Measurements from ENCODE around the gene WDR72.

WDR72 gene

DNA sequence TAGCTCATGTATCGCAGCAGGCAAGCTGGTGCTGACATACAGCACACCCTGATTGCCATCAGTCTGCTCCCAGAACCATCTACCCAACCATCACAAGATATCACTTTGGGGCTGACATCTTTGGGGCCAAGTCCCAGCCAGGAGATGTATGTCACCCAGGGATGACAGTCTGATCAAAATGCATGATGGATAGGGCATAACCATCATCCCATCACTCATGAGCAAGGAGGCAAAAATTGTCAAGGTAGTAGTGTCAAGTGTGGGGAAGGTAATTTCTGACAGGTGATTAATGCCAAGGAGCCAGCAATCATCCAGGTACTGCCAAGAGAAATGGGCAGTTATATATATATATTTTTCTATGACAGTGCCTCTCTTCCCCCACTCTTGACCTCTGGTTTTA is 277.4 kb downstream of the WDR72 start:
- Histone ChIP-seq H3K27me3 (ENCODE audit: insufficient read depth, low read length, poor library complexity, severe bottlenecking) (no peaks in the 10 kb centered on the region), H3K79me2 (ENCODE audit: insufficient read depth, low read length) (no peaks in the 10 kb centered on the region), H3K4me3 (ENCODE audit: low read length, poor library complexity, severe bottlenecking) (no peak overlapping the region), H3K9ac (ENCODE audit: low read depth, low read length, poor library complexity, severe bottlenecking) (no peak overlapping the region), H2AFZ (ENCODE audit: low read length) (no peak overlapping the region), H3K4me1 (ENCODE audit: insufficient read depth, low read length, poor library complexity, severe bottlenecking) (no peaks in the 10 kb centered on the region), H3K36me3 (ENCODE audit: insufficient read depth, low read length) (no peaks in the 10 kb centered on the region), H3K4me2 (ENCODE audit: low read depth, low read length, poor library complexity, severe bottlenecking) (no peak overlapping the region), H4K20me1 (ENCODE audit: insufficient read depth, low read length, poor library complexity, severe bottlenecking) (no peaks in the 10 kb centered on the region), H3K9me3 (ENCODE audit: insufficient read depth, low read depth, low read length) (no peaks in the 10 kb centered on the region), H3F3A (ENCODE audit: low read depth) (no peaks in the 10 kb centered on the region), H3K9me2 (replicated peaks; ENCODE audit: low read depth, low read length) (no peaks in the 10 kb centered on the region)
- TF ChIP-seq, protein P1, sequence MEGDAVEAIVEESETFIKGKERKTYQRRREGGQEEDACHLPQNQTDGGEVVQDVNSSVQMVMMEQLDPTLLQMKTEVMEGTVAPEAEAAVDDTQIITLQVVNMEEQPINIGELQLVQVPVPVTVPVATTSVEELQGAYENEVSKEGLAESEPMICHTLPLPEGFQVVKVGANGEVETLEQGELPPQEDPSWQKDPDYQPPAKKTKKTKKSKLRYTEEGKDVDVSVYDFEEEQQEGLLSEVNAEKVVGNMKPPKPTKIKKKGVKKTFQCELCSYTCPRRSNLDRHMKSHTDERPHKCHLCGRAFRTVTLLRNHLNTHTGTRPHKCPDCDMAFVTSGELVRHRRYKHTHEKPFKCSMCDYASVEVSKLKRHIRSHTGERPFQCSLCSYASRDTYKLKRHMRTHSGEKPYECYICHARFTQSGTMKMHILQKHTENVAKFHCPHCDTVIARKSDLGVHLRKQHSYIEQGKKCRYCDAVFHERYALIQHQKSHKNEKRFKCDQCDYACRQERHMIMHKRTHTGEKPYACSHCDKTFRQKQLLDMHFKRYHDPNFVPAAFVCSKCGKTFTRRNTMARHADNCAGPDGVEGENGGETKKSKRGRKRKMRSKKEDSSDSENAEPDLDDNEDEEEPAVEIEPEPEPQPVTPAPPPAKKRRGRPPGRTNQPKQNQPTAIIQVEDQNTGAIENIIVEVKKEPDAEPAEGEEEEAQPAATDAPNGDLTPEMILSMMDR (conservative IDR thresholded peaks at IDR 0.05; ENCODE audit: low read length) = no peak
- TF ChIP-seq EZH2phosphoT487 (IDR thresholded peaks at IDR 0.05; ENCODE audit: borderline replicate concordance) = no peak

DNA sequence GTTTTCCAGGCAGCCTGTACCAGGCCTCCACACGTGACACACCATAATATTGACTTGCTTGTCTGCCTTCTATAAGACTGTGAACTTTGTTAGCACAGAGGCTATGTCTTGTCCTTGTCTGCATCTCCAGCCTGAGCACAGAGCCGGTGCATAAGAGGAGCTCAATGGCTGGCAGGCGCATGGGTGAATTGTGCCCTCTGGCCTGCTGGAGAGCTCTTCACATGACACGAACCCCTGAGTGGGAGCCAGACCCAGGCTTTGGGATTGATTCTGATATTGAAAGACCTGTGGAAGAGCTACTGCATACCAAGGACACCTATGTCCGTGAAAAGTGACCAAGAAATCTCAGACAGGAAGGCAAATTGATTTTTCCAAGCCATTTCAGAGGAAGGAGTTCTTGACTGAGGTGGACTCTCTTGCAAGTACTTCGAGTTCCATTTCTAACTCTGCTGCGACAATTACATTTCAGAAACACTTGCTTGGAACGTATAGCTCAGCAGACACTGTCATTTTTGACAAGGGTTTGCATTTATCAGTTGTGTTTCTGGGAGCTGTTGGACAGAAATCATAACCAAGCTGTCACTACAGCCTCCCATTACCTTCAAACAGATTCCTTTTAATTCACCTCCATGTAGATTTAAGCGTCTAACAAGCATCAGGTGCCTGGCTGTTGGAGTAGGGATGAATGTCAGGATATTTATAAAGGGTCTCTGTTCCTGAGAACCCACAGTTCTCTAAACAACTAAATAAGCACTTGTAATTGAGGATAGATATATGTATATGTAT is 281.3 kb downstream of the WDR72 start:
- Histone ChIP-seq H3K79me2 (ENCODE audit: insufficient read depth, low read length) (no peaks in the 10 kb centered on the region), H3K4me2 (ENCODE audit: low read depth, low read length, poor library complexity, severe bottlenecking) (no peak overlapping the region), H3K27me3 (ENCODE audit: insufficient read depth, low read length, poor library complexity, severe bottlenecking) (no peaks in the 10 kb centered on the region), H3K9me3 (ENCODE audit: insufficient read depth, low read depth, low read length) (no peaks in the 10 kb centered on the region), H3K4me1 (ENCODE audit: insufficient read depth, low read length, poor library complexity, severe bottlenecking) (no peaks in the 10 kb centered on the region), H3K4me3 (ENCODE audit: low read length, poor library complexity, severe bottlenecking) (no peak overlapping the region), H3K9ac (ENCODE audit: low read depth, low read length, poor library complexity, severe bottlenecking) (no peak overlapping the region), H4K20me1 (ENCODE audit: insufficient read depth, low read length, poor library complexity, severe bottlenecking) (no peaks in the 10 kb centered on the region), H3K36me3 (ENCODE audit: insufficient read depth, low read length) (no peaks in the 10 kb centered on the region), H3F3A (ENCODE audit: low read depth) (no peaks in the 10 kb centered on the region), H3K9me2 (replicated peaks; ENCODE audit: low read depth, low read length) (no peaks in the 10 kb centered on the region), H2AFZ (ENCODE audit: low read length) (no peak overlapping the region)
- TF ChIP-seq, protein P1 (conservative IDR thresholded peaks at IDR 0.05; ENCODE audit: low read length) = no peak
- TF ChIP-seq EZH2phosphoT487 (IDR thresholded peaks at IDR 0.05; ENCODE audit: borderline replicate concordance) = no peak

DNA sequence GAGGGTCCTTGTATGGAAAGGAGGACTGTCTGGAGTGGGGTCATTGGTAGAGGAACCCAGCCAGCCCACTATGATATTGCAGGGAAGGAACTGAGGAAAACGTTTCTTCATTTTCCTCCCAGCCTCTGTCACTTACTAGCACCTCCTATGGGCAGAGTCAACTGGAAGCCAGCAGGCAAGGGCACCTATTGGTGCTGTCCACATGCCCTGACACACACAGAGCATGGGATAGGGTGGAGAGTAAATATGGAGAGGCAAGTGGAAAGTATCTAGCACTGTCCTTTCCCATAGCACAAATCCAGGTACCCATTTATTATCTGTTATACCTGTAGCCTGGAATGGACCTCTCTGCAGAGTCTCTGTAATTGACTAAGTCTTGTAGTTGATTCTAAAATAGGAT is 285.6 kb downstream of the WDR72 start:
- no peaks in the 10 kb centered on the region for H3K4me1 ChIP-seq (ENCODE audit: insufficient read depth, low read length, poor library complexity, severe bottlenecking)
- no peaks in the 10 kb centered on the region for H3F3A ChIP-seq (ENCODE audit: low read depth)
- TF ChIP-seq, protein P1 (conservative IDR thresholded peaks at IDR 0.05; ENCODE audit: low read length) = no peak
- TF ChIP-seq EZH2phosphoT487 (IDR thresholded peaks at IDR 0.05; ENCODE audit: borderline replicate concordance) = no peak
- no peaks in the 10 kb centered on the region for H3K36me3 ChIP-seq (ENCODE audit: insufficient read depth, low read length)
- no peaks in the 10 kb centered on the region for H3K27me3 ChIP-seq (ENCODE audit: insufficient read depth, low read length, poor library complexity, severe bottlenecking)
- H3K4me3 ChIP-seq (ENCODE audit: low read length, poor library complexity, severe bottlenecking) = no peak overlapping the region
- no peaks in the 10 kb centered on the region for H3K9me2 ChIP-seq (replicated peaks; ENCODE audit: low read depth, low read length)
- no peaks in the 10 kb centered on the region for H4K20me1 ChIP-seq (ENCODE audit: insufficient read depth, low read length, poor library complexity, severe bottlenecking)
- no peaks in the 10 kb centered on the region for H3K9me3 ChIP-seq (ENCODE audit: insufficient read depth, low read depth, low read length)
- H2AFZ ChIP-seq (ENCODE audit: low read length) = no peak overlapping the region
- no peaks in the 10 kb centered on the region for H3K79me2 ChIP-seq (ENCODE audit: insufficient read depth, low read length)
- no peak overlapping the region for H3K4me2 ChIP-seq (ENCODE audit: low read depth, low read length, poor library complexity, severe bottlenecking)
- no peak overlapping the region for H3K9ac ChIP-seq (ENCODE audit: low read depth, low read length, poor library complexity, severe bottlenecking)
